ENCODE data around the gene SLC9A9. TPM values are rescaled to one million over a fixed set of nuclear protein-coding genes. Genes with fewer than 3 reads are reported as not detected.

SLC9A9 gene
- total and polyA plus RNA-seq, 9 donors = 9.6 to 18.3 (median 11.2) TPM

GRCh38 chr3:143795874-143796273 lies 52.4 kb downstream of the SLC9A9 start:
- H3K36me3 ChIP-seq (ENCODE audit: control insufficient read depth, insufficient read depth, low read length) = no peaks in the 10 kb centered on the region
- peaks cover 3% of the 10 kb centered on the region for H3K4me1 ChIP-seq (ENCODE audit: control insufficient read depth, insufficient read depth, low read length)
- no peak overlapping the region for H3K4me3 ChIP-seq (ENCODE audit: low read length)
- peak; percentile 54 for DNase-seq
- WGBS (ENCODE audit: insufficient coverage) = no CpG with 5 or more reads among the region's 2 CpGs
- H3K27ac ChIP-seq (ENCODE audit: low read length) = no peak overlapping the region
- H3K27me3 ChIP-seq (ENCODE audit: control insufficient read depth, insufficient read depth, low read length) = no peaks in the 10 kb centered on the region
- H3K9me3 ChIP-seq (replicated peaks; ENCODE audit: control insufficient read depth, low read depth, low read length) = no peaks in the 10 kb centered on the region

GRCh38 chr3:143794793-143795462 lies 53.3 kb downstream of the SLC9A9 start:
- no peak for DNase-seq
- Histone ChIP-seq H3K4me3 (ENCODE audit: low read length) (no peak overlapping the region), H3K36me3 (ENCODE audit: control insufficient read depth, insufficient read depth, low read length) (no peaks in the 10 kb centered on the region), H3K27me3 (ENCODE audit: control insufficient read depth, insufficient read depth, low read length) (no peaks in the 10 kb centered on the region), H3K4me1 (ENCODE audit: control insufficient read depth, insufficient read depth, low read length) (peaks cover 3% of the 10 kb centered on the region), H3K9me3 (replicated peaks; ENCODE audit: control insufficient read depth, low read depth, low read length) (no peaks in the 10 kb centered on the region), H3K27ac (ENCODE audit: low read length) (no peak overlapping the region)
- no CpG with 5 or more reads among the region's 6 CpGs for WGBS (ENCODE audit: insufficient coverage)

- Histone ChIP-seq H3K4me1 (ENCODE audit: control insufficient read depth, insufficient read depth, low read length) (peaks cover 3% of the 10 kb centered on the region), H3K4me3 (ENCODE audit: low read length) (no peak overlapping the region), H3K27me3 (ENCODE audit: control insufficient read depth, insufficient read depth, low read length) (no peaks in the 10 kb centered on the region), H3K36me3 (ENCODE audit: control insufficient read depth, insufficient read depth, low read length) (no peaks in the 10 kb centered on the region), H3K27ac (ENCODE audit: low read length) (peak overlapping the region; percentile 31), H3K9me3 (replicated peaks; ENCODE audit: control insufficient read depth, low read depth, low read length) (no peaks in the 10 kb centered on the region)
- WGBS (ENCODE audit: insufficient coverage) = no CpG with 5 or more reads among the region's 3 CpGs
- peak; percentile 79 for DNase-seq
Observed at GRCh38 chr3:143793971-143794370, 54.3 kb downstream of the SLC9A9 start.

- Histone ChIP-seq H3K27me3 (ENCODE audit: control insufficient read depth, insufficient read depth, low read length) (no peaks in the 10 kb centered on the region), H3K4me1 (ENCODE audit: control insufficient read depth, insufficient read depth, low read length) (peaks cover 8% of the 10 kb centered on the region), H3K4me3 (ENCODE audit: low read length) (no peak overlapping the region), H3K27ac (ENCODE audit: low read length) (no peak overlapping the region), H3K36me3 (ENCODE audit: control insufficient read depth, insufficient read depth, low read length) (no peaks in the 10 kb centered on the region), H3K9me3 (replicated peaks; ENCODE audit: control insufficient read depth, low read depth, low read length) (no peaks in the 10 kb centered on the region)
- 41% methylated on average over 1 of the region's 2 CpGs for WGBS (ENCODE audit: insufficient coverage)
- peak; percentile 76 for DNase-seq
Observed at GRCh38 chr3:143791386-143791785, 56.9 kb downstream of the SLC9A9 start.

GRCh38 chr3:143786219-143787191 lies 61.8 kb downstream of the SLC9A9 start:
- DNase-seq = peak; percentile 90
- WGBS (ENCODE audit: insufficient coverage) = no CpG with 5 or more reads among the region's 9 CpGs

GRCh38 chr3:143784446-143784845 lies 63.8 kb downstream of the SLC9A9 start:
- no peaks in the 10 kb centered on the region for H3K27me3 ChIP-seq (ENCODE audit: control insufficient read depth, insufficient read depth, low read length)
- DNase-seq = no peak
- WGBS (ENCODE audit: insufficient coverage) = no CpG with 5 or more reads among the region's 1 CpG

More at GRCh38 chr3:143786219-143787191, 61.8 kb downstream of the SLC9A9 start:
- H3K36me3 ChIP-seq (ENCODE audit: control insufficient read depth, insufficient read depth, low read length) = no peaks in the 10 kb centered on the region
- H3K9me3 ChIP-seq (replicated peaks; ENCODE audit: control insufficient read depth, low read depth, low read length) = no peaks in the 10 kb centered on the region
- peak overlapping the region; percentile 71 for H3K27ac ChIP-seq (ENCODE audit: low read length)
- H3K4me3 ChIP-seq (ENCODE audit: low read length) = peak overlapping the region; percentile 6
- no peaks in the 10 kb centered on the region for H3K27me3 ChIP-seq (ENCODE audit: control insufficient read depth, insufficient read depth, low read length)
- peaks cover 7% of the 10 kb centered on the region for H3K4me1 ChIP-seq (ENCODE audit: control insufficient read depth, insufficient read depth, low read length)

GRCh38 chr3:143783851-143784370 lies 64.4 kb downstream of the SLC9A9 start:
- Histone ChIP-seq H3K27ac (ENCODE audit: low read length) (no peak overlapping the region), H3K9me3 (replicated peaks; ENCODE audit: control insufficient read depth, low read depth, low read length) (no peaks in the 10 kb centered on the region), H3K4me3 (ENCODE audit: low read length) (no peak overlapping the region), H3K27me3 (ENCODE audit: control insufficient read depth, insufficient read depth, low read length) (no peaks in the 10 kb centered on the region), H3K4me1 (ENCODE audit: control insufficient read depth, insufficient read depth, low read length) (peaks cover 7% of the 10 kb centered on the region), H3K36me3 (ENCODE audit: control insufficient read depth, insufficient read depth, low read length) (no peaks in the 10 kb centered on the region)
- WGBS (ENCODE audit: insufficient coverage) = 33% methylated on average over 2 of the region's 4 CpGs
- no peak for DNase-seq

More at GRCh38 chr3:143784446-143784845, 63.8 kb downstream of the SLC9A9 start:
- Histone ChIP-seq H3K4me1 (ENCODE audit: control insufficient read depth, insufficient read depth, low read length) (peaks cover 7% of the 10 kb centered on the region), H3K36me3 (ENCODE audit: control insufficient read depth, insufficient read depth, low read length) (no peaks in the 10 kb centered on the region), H3K27ac (ENCODE audit: low read length) (no peak overlapping the region), H3K4me3 (ENCODE audit: low read length) (no peak overlapping the region), H3K9me3 (replicated peaks; ENCODE audit: control insufficient read depth, low read depth, low read length) (no peaks in the 10 kb centered on the region)

- H3K27me3 ChIP-seq (ENCODE audit: control insufficient read depth, insufficient read depth, low read length) = no peaks in the 10 kb centered on the region
- no peak overlapping the region for H3K4me3 ChIP-seq (ENCODE audit: low read length)
- no peaks in the 10 kb centered on the region for H3K4me1 ChIP-seq (ENCODE audit: control insufficient read depth, insufficient read depth, low read length)
- no peaks in the 10 kb centered on the region for H3K9me3 ChIP-seq (replicated peaks; ENCODE audit: control insufficient read depth, low read depth, low read length)
- no peak overlapping the region for H3K27ac ChIP-seq (ENCODE audit: low read length)
- no CpG with 5 or more reads among the region's 4 CpGs for WGBS (ENCODE audit: insufficient coverage)
- no peaks in the 10 kb centered on the region for H3K36me3 ChIP-seq (ENCODE audit: control insufficient read depth, insufficient read depth, low read length)
- DNase-seq = peak; percentile 73
Observed at GRCh38 chr3:143775459-143775858, 72.8 kb downstream of the SLC9A9 start.

- H3K4me3 ChIP-seq (ENCODE audit: low read length) = no peak overlapping the region
- H3K9me3 ChIP-seq (replicated peaks; ENCODE audit: control insufficient read depth, low read depth, low read length) = no peaks in the 10 kb centered on the region
- H3K36me3 ChIP-seq (ENCODE audit: control insufficient read depth, insufficient read depth, low read length) = no peaks in the 10 kb centered on the region
- no peaks in the 10 kb centered on the region for H3K27me3 ChIP-seq (ENCODE audit: control insufficient read depth, insufficient read depth, low read length)
- WGBS (ENCODE audit: insufficient coverage) = 78% methylated on average over 2 of the region's 5 CpGs
- no peaks in the 10 kb centered on the region for H3K4me1 ChIP-seq (ENCODE audit: control insufficient read depth, insufficient read depth, low read length)
- no peak for DNase-seq
- H3K27ac ChIP-seq (ENCODE audit: low read length) = no peak overlapping the region
Observed at GRCh38 chr3:143771939-143772338, 76.3 kb downstream of the SLC9A9 start.

- H3K27me3 ChIP-seq (ENCODE audit: control insufficient read depth, insufficient read depth, low read length) = no peaks in the 10 kb centered on the region
- H3K9me3 ChIP-seq (replicated peaks; ENCODE audit: control insufficient read depth, low read depth, low read length) = no peaks in the 10 kb centered on the region
- no peaks in the 10 kb centered on the region for H3K36me3 ChIP-seq (ENCODE audit: control insufficient read depth, insufficient read depth, low read length)
- no peak overlapping the region for H3K4me3 ChIP-seq (ENCODE audit: low read length)
- H3K4me1 ChIP-seq (ENCODE audit: control insufficient read depth, insufficient read depth, low read length) = no peaks in the 10 kb centered on the region
- DNase-seq = no peak
- H3K27ac ChIP-seq (ENCODE audit: low read length) = no peak overlapping the region
- WGBS (ENCODE audit: insufficient coverage) = 80% methylated on average over 1 of the region's 3 CpGs
Observed at GRCh38 chr3:143771258-143771657, 77.0 kb downstream of the SLC9A9 start.
